Glutamatergic neuron (in vitro differentiated cells): ENCODE data around the gene SUDS3. TPM values are rescaled to one million over a fixed set of nuclear protein-coding genes. Genes with fewer than 3 reads are reported as not detected.

ENCODE experiments used
- DNase-seq: peaks from one replicate; pipeline ENCODE4 v3.0.0; 2022
- H3K27ac Mint-ChIP-seq: one replicate; pipeline ENCODE4 v1.8.0; 2020; ENCODE audit warnings: mild to moderate bottlenecking, mixed read lengths, inconsistent platforms; ENCODE audit not compliant: unreplicated experiment
- H3K27me3 Mint-ChIP-seq: one replicate; pipeline ENCODE4 v1.8.0; 2020; ENCODE audit warnings: mild to moderate bottlenecking, moderate library complexity, mixed read lengths, inconsistent platforms; ENCODE audit not compliant: unreplicated experiment
- H3K36me3 Mint-ChIP-seq: one replicate; pipeline ENCODE4 v1.8.0; 2020; ENCODE audit warnings: mild to moderate bottlenecking, mixed read lengths, inconsistent platforms; ENCODE audit not compliant: unreplicated experiment
- H3K4me1 Mint-ChIP-seq: one replicate; pipeline ENCODE4 v1.8.0; 2020; ENCODE audit warnings: mild to moderate bottlenecking, low read depth, mixed read lengths, inconsistent platforms; ENCODE audit not compliant: unreplicated experiment
- H3K4me3 Mint-ChIP-seq: one replicate; pipeline ENCODE4 v1.8.0; 2020; ENCODE audit warnings: mild to moderate bottlenecking, mixed read lengths, inconsistent platforms; ENCODE audit not compliant: unreplicated experiment
- H3K9me3 Mint-ChIP-seq: one replicate; pipeline ENCODE4 v1.8.0; 2020; ENCODE audit warnings: mild to moderate bottlenecking, moderate library complexity, mixed read lengths, inconsistent platforms; ENCODE audit not compliant: unreplicated experiment
- total RNA-seq: library from RNA; stranded (reverse); fragmentation: NEBNext Ultra II Directional; extraction: Animal tissue kit (Norgen Biotek cat#: 25700); gene quantifications from one replicate; pipeline ENCODE4 v1.2.1, GENCODE V29; 2021; ENCODE audit not compliant: unreplicated experiment
- TF ChIP-seq, protein P1 (sequence below): fragments of 200-600 bp; sonication (generic); IDR thresholded peaks from one replicate; pipeline ENCODE4 v1.5.0; 2021; ENCODE audit not compliant: partially characterized antibody, unreplicated experiment

SUDS3 gene
- total RNA-seq, 1 donor from 2014 or later, result 32.5 TPM

DNA sequence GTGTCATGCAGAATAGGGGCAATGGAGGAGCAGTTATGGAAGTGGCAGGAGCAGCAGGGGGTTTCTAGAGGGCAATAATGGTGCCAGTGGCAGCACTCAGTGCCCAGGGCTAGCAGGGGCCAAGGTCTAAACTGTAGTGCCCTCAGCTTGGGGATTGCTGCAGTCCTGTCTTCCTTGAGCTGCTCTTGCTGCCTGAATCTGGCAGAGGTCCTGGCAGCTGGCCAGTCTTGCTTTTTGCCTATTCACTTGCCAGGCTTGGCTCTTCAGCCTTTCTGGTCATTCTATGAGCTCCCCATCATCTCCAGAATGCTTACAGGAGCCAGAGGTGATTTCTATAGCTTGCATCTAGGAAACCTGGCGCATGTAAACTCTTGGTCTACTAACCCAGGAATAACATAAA lies 72.0 kb downstream of the SUDS3 start:
- Mint-ChIP-seq H3K27me3 (no peaks in the 10 kb centered on the region), H3K9me3 (no peaks in the 10 kb centered on the region), H3K4me1 (no peaks in the 10 kb centered on the region), H3K27ac (no peak overlapping the region), H3K36me3 (no peaks in the 10 kb centered on the region), H3K4me3 (no peak overlapping the region)
- TF ChIP-seq, protein P1, sequence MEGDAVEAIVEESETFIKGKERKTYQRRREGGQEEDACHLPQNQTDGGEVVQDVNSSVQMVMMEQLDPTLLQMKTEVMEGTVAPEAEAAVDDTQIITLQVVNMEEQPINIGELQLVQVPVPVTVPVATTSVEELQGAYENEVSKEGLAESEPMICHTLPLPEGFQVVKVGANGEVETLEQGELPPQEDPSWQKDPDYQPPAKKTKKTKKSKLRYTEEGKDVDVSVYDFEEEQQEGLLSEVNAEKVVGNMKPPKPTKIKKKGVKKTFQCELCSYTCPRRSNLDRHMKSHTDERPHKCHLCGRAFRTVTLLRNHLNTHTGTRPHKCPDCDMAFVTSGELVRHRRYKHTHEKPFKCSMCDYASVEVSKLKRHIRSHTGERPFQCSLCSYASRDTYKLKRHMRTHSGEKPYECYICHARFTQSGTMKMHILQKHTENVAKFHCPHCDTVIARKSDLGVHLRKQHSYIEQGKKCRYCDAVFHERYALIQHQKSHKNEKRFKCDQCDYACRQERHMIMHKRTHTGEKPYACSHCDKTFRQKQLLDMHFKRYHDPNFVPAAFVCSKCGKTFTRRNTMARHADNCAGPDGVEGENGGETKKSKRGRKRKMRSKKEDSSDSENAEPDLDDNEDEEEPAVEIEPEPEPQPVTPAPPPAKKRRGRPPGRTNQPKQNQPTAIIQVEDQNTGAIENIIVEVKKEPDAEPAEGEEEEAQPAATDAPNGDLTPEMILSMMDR, result no peak
- no peak for DNase-seq

DNA sequence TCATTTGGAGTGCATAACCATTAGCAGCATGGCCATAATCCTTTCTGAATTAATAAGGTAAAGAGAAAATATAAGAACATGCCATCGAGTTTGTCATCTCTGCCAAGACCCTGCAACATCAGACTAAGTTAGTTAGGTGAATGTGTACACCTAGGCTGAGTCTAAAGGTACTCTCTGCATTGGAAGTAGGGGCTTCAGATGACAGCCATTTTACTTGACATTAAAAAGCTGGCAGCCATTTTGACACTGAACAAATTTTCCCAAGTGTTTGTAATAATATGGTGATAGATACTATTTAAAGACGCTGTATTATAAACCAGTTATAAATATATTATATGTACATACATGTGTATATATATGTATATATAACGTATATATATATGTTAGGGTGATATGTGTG lies 79.0 kb downstream of the SUDS3 start:
- DNase-seq, result no peak
- Mint-ChIP-seq H3K27me3 (no peaks in the 10 kb centered on the region), H3K27ac (no peak overlapping the region), H3K4me1 (no peaks in the 10 kb centered on the region), H3K9me3 (peaks cover 6% of the 10 kb centered on the region), H3K4me3 (no peak overlapping the region), H3K36me3 (peaks cover 8% of the 10 kb centered on the region)
- TF ChIP-seq, protein P1, result no peak

- peaks cover 2% of the 10 kb centered on the region for H3K27me3 Mint-ChIP-seq
- H3K27ac Mint-ChIP-seq, result no peak overlapping the region
- TF ChIP-seq, protein P1, result no peak
- DNase-seq, result no peak
- H3K4me1 Mint-ChIP-seq, result no peaks in the 10 kb centered on the region
- H3K9me3 Mint-ChIP-seq, result peaks cover 6% of the 10 kb centered on the region
- H3K36me3 Mint-ChIP-seq, result peaks cover 8% of the 10 kb centered on the region
- H3K4me3 Mint-ChIP-seq, result no peak overlapping the region
These were observed 80.4 kb downstream of the SUDS3 start for GRCh38 chr12:118456741-118457140.

DNA sequence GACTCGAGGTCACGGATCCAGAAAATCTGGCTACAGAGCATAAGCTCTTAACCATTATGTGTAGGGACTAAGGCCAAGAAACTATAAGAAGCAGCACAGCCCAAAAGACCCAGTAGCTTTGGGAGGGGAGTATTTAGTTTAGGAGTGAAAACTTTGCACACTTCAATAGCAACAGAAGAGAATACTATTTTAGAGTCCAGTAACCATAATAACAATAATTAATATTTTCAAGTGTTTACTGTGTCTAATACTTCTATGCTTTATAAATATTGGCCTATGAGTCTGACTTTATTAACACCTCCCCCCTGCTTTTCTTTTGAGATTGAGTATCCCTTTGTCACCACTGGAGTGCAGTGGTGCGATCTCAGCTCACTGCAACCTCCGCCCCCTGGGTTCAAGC lies 82.8 kb downstream of the SUDS3 start:
- no peak overlapping the region for H3K4me3 Mint-ChIP-seq
- DNase-seq, result no peak
- H3K27me3 Mint-ChIP-seq, result peaks cover 2% of the 10 kb centered on the region
- TF ChIP-seq, protein P1, result no peak
- H3K36me3 Mint-ChIP-seq, result peaks cover 11% of the 10 kb centered on the region
- H3K4me1 Mint-ChIP-seq, result no peaks in the 10 kb centered on the region
- H3K9me3 Mint-ChIP-seq, result peaks cover 4% of the 10 kb centered on the region
- no peak overlapping the region for H3K27ac Mint-ChIP-seq

DNA sequence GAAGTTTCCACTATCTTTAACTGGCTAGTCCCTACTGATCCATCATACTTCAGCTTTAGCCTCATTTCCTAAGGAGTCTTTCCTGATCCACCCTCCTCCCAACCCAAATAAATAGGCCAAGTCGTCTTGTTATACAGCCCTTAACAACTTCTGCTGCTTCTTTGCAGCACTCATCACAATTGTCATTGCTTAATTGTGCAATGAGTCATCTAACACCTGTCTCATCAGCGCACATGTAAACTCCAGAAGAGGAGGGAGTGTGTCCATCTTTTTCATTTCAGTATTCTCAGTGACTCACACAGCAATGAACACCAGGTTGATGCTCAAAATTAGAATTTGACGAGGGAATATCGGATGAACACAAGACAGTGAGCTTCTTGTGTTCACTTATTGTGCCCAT lies 87.3 kb downstream of the SUDS3 start:
- no peak overlapping the region for H3K4me3 Mint-ChIP-seq
- DNase-seq, result no peak
- H3K9me3 Mint-ChIP-seq, result no peaks in the 10 kb centered on the region
- H3K4me1 Mint-ChIP-seq, result no peaks in the 10 kb centered on the region
- H3K27ac Mint-ChIP-seq, result no peak overlapping the region
- H3K27me3 Mint-ChIP-seq, result peaks cover 2% of the 10 kb centered on the region
- peaks cover 7% of the 10 kb centered on the region for H3K36me3 Mint-ChIP-seq
- TF ChIP-seq, protein P1, result no peak
